GM19397 (cell line): ENCODE results near the gene IPO13.

ENCODE experiments used
- ATAC-seq: cut with Tn5 transposase; IDR thresholded peaks from one replicate; pipeline ENCODE4 v1.9.1; 2021; ENCODE audit warnings: mild to moderate bottlenecking, moderate library complexity; ENCODE audit not compliant: unreplicated experiment

IPO13 gene

DNA sequence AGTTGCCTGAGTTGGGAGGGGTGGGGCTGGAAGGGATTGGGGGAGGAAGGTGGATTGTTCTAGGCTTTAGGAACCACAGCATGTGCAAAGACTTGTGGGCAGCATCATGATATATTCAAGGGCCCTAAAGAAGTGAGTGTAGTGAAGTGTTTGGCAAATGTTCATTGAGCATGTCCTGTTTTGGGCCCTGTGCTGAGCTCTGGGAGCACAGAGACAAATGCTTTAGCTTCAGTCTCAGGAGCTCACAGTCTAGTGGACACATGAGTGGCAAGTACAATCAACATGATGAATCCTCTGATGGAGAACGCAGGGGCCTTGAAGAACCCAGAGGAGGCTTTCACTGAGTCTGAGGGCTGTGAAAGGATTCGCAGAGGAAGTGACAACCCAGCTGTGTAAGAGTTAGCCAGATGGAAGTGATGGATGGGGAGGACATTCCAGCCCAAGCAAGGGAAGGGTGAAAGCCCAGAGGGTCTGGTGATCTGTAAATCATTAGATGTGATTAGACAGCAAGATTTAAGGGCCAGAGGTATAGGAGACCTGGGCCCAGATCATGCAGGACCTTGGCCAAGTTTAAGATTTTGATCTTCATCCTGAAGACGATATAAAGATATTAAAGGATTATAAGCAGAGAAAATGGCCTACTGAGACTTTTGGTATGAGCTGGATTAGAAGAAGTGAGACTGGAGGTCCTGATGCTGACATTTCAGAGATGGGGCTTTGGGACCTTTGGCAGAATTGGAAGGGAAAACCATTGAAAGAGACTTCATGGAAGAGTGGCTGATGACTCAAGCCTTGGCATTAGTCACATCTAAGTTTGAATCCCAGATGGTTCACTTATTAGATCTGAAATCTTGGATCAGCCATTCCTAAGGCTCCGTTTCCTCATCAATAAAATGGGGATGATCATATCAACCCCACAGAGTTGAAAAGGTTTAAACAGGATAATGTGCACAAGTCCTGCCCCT lies 4.6 kb downstream of the IPO13 start:
- ATAC-seq = no peak

DNA sequence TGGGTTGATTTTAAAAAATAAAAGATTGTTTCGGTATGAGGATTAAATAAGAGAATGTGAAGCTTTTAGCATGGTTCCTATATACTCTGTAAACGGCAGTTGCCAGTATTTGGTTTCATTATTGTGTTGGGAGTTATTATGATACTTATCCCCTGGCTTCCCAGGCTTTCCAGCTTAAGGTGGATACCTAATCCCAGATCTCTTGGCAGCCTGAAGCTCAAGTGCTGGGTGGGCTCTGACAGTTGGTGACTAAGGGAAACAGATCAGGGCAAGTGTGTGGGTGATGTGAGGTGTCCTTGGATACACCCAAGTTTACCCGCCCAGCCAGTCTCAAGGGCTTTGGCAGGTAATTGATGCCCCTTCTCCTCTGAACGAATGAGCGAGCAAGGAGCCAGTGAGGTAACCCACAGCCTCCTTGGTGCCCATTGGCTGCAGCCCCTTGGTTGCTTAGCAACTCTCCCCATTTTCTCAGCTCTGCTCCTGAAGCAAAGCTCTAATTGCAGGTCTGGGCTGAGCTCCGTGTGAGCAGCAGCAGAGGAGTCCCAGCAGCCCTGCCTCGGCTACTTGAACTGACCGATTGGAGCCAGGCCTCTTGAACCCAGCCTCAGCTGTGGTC lies 6.1 kb downstream of the IPO13 start:
- no peak for ATAC-seq

DNA sequence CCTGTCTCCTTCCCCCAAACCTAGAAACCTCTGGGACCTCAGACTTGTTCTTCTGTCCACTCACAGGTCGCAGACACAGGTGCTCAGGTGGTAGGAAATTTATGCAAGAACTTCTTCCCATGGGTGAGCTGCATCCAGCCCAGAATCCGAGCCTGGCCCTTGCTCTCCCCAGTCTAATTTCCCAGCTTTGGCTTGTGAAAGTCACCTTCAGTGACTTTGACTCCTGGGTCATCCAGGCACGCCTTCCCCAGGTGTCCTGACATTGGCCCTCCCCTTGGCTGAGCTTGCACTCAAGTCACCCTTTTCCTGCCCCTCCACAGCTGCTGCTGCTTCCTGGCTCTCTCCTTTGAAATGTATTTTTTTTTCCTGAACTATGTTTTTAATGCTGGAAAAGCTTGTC lies 6.6 kb downstream of the IPO13 start:
- ATAC-seq = no peak

DNA sequence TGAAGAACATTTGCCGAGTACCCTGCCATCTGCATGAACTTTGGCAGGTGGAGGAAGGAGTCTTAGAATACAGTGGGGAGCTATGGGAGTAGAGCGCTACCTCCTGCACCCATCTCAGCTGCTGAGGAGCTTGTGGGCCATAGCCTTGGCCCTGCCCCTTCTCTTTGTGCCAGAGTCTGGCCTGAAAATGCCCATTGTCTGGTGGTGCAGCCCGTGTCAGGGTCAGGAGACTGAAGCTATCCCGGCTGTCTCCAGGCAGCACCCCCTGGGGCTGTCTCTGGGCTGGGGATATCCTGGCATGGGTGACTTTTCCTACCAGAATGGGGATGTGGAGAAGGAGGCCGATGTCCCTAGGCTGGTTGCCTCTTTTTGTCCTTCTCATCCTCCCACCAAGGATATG lies 7.3 kb downstream of the IPO13 start:
- ATAC-seq = no peak

DNA sequence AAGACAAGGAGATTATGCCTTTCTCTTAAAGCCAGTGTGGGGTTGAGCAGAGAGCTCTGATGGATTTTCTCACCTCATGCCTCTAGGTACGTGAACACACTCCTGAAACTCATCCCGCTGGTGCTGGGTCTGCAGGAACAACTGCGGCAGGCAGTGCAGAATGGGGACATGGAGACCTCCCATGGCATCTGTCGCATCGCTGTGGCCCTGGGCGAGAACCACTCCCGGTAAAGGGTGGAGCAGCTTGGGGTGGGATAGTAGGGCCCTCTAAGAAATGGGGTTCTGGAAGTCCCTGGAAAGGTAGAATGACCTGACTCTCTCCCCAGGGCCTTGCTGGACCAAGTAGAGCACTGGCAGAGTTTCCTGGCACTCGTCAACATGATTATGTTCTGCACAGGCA lies 9.5 kb downstream of the IPO13 start:
- no peak for ATAC-seq

DNA sequence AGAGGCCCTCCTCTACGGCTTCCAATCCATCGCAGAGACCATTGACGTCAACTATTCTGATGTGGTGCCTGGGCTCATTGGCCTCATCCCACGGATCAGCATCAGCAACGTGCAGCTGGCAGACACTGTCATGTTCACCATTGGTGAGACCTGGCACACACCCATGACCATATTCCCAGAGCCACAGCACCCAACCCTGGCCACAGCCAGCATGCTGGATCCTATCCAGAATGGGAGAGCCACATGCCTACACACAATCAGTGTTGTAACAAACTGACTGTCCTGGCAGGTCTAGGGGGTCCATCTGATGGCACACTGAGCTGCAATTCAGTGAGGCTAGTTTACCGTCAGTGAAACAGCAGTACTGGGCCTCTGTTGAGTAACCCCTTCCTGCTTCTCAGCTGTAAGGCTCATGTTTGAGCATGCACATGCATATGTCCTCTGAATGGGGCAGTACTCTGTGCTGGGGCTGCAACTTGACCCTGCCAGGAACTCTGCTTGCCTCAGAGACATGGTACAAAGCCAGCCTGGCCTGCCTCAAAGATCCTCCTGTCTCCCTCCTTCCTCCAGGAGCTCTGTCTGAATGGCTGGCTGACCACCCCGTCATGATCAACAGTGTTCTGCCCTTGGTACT lies 10.8 kb downstream of the IPO13 start:
- no peak for ATAC-seq

DNA sequence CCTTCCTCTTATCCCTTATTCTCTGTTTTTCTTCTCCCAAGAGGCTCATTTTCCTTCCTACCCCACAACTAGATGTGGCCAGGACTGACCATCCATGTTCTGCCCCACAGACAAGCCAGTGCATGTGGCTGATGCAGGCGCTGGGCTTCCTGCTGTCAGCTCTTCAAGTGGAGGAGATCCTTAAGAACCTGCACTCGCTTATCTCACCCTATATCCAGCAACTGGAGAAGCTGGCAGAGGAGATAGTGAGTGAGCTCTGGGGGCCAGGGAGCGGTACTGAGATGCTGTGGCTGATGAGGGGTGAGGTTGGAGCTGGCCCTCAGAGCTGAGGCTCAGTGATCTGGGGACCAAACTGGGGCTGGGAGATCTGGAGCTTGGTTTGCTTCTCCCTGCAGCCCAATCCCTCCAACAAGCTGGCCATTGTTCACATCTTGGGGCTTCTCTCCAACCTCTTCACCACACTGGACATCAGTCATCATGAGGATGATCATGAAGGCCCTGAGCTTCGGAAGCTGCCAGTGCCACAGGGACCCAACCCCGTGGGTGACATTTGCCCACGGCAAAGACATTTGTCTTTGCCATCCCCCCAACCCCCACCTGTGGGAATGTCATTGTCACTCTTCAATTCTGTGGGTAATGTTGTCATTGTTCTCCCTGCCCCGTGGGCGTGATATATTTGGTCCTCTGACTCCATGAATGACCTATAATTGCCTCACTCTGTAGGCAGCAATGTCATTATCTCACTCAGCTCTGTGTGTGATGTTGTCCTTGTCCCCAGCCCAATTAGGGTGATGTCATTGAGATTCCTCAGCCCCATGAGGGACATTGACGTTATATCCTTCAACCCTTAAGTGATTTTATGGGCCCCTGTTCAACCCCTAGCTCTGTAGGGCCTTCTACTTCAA lies 11.9 kb downstream of the IPO13 start:
- ATAC-seq = no peak

DNA sequence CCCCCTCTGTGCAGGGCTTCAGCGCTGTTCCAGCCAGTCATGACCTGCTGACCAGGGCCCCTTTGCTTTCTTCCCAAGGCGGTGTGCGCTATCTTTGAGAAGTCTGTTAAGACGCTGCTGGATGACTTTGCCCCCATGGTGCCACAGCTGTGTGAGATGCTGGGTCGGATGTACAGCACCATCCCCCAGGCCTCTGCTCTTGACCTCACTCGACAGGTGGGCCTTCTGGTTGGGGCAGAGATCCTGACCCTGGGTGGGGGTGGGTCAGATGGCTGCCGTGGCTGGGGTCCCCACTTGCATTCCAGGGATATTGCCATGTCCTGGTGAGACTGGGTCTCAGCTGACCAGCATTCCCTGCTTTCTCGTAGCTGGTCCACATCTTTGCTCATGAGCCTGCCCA lies 14.0 kb downstream of the IPO13 start:
- ATAC-seq = no peak

DNA sequence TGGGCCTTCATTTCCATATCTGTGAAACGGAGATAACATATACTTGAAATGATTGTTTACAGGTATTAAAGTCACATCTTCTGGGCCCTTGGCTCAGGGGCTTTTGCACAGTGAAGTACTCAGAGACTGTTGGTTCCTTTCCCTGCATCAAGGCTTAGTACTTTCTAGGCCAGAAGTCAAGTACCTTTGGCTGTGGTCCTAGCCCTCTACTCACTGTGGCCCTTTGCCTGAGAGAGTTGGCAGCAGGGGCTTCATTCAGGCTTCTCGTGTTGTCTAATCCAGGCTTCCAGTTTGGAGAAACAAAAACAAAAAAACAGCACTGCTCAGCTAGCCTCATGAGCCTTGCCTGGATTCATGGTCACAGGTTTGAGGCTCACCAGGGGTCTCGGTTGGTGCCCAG lies 14.9 kb downstream of the IPO13 start:
- no peak for ATAC-seq

DNA sequence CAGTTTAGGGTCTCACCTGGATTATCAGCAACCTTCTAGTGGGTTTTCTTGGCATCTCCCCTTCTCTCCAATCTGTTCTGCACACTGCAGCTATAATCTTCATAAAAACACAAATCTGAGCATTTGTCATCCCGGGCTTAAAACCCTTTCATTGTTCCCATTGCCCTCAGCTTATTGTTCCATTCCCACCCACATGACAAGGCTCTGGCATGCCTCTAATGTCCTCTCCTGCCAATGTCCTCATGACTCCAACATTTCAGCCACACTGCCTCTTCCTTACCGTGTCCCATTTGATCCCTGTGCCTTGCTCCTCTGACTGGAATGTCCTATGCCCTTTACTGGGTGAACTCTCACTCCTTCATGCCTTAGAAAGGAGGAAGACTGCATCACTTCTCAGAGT lies 15.6 kb downstream of the IPO13 start:
- no peak for ATAC-seq

DNA sequence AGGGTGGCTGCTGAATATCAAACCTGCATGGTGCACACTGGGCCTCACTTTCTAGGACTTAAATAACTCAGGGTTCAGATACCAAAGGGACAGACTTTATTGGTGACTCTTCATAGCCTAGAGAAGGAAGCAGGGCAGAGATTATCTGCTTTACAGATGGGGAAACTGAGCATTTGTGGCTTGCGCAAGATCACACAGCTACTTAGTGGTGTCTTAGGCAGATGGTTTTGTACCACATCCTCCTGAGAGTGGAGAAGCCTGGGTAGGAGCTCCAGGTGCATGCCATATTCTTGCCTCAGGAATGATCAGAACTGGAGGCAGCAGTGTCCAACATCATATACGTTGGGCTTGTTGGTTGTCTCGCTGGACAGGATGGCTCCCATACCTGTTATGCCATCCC lies 16.3 kb downstream of the IPO13 start:
- ATAC-seq = no peak

DNA sequence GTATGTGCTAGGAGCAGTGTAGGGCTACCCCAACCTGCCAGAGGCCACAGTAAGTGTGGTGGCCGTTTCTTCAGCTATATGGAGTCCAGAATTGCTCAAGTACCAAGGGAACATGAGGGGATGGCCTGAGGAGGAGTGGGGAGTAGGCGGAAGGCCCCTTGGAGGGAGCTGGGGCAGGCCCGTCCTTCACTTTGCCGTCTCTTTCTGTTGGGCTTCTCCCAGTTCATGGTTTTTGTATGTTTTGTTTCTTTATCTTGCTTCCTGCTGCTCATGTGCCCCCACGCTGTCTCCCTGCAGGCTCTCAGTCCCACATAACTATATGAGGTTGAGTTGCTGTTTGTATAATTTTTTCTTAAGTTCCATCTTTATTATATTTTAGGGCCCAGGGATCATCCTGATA lies 17.1 kb downstream of the IPO13 start:
- no peak for ATAC-seq

DNA sequence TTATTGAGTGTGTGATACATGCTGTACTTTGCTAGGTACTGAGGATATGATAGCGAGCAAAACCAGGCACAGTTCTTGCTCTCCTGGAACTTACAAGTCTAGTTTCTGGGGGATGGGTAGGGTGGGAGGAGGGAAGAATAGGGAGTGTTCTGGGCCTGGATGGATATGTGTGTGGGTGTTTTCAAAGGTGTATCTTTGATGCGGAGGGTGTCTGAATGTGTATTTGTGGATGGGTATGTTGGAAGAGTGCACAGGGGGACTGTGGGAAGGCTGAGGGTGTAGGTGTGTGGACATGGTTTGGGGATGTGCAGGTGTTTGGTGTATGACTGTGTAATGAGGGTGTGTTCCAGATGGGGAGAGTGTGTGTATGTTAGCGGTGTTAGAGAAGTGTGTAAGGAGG lies 18.6 kb downstream of the IPO13 start:
- no peak for ATAC-seq

DNA sequence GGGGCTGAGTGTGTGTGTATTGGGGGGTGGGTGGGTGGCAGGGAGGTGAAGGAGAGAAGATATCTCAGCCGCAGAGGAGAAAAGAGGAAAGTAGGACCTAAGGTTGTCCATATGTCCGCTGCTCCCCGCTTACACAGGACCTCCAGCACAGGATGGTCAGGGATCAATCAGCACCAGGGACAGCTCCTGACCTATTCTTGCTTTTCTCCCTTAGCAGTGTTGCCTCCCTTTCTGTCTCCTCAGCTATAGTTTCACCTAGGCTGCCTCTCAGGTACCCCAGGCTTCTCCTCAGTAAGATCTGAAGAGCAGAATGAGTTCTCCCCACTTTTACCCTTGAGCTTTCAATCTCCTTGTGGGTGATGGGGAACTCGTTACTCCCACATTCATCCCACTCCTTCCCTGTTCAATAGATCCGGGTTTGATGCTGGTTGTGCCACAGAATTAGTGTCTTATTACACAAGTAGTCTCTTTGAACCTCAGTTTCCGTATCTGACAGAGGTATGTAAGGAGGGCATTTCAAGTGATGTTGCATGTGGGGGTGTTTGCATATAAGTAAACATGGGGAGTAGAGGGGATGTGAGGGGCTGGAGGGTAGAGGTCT lies 21.7 kb downstream of the IPO13 start:
- no peak for ATAC-seq

DNA sequence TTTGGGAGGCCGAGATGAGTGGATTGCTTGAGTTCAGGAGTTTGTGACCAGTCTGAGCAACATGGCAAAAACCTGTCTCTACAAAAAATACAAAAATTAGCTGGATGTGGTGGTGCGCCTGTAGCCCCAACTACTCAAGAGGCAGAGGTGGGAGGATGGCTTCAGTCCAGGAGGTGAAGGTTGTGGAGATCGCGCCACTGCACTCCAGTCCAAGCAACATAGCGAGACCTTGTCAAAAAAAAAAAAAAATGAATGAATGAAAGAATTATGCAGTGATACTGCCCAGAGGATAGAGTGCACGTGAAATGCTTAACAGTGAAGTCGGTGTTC lies 22.6 kb downstream of the IPO13 start:
- ATAC-seq = peak; percentile 3

DNA sequence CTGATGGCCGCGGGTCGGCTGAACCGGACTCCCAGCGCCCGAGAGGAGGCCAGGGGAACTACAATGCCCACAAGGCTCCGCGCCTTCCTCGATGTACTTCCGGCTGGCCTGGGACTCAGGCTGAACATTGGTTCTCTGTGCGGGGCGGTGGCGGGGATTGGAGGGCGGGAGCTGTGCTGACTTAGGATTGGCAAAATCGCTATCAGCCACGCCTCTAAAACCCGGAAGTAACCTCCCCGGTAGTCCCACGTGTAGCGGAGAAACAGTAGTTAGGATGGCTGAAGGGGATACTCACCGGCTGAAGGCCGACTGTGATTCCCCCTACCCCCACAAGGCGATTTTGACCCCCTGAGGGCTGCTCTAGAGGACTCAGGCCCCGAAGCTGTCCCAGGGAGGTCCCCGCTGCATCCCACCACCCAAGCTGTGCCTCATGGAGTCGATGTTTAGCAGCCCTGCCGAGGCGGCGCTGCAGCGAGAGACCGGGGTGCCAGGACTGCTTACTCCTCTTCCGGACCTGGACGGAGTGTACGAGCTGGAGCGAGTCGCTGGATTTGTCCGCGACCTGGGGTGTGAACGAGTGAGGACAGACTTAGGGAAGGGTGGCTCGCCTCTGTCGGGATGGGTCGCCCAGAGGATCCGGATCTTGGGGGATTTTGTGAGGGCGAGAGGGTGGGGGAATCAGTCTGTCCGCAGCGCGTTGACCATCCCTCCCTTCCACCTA lies 23.2 kb downstream of the IPO13 start, which contains the start of gene DPH2:
Gene DPH2, plus strand, starts transcription at position 265 of the 721 bp plus-strand sequence. Its CDS starts 166 bp downstream, at position 431.
- ATAC-seq = peak; percentile 86

DNA sequence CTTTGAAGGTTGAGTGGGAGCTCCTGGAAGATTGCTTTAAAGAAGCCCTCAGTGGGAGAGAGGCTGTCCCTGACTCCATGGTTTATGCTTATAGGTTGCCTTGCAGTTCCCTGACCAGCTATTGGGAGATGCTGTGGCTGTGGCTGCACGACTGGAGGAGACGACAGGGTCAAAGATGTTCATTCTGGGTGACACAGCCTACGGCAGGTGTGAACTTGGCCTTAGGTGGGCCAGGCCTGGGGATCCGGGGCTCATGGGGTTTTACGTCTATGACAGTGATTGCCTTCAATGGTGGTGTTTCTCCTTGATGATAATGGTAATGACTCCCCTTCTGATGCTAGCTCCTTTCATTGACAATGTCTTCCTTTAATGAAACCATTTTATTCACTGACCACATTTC lies 23.8 kb downstream of the IPO13 start:
- ATAC-seq = no peak

DNA sequence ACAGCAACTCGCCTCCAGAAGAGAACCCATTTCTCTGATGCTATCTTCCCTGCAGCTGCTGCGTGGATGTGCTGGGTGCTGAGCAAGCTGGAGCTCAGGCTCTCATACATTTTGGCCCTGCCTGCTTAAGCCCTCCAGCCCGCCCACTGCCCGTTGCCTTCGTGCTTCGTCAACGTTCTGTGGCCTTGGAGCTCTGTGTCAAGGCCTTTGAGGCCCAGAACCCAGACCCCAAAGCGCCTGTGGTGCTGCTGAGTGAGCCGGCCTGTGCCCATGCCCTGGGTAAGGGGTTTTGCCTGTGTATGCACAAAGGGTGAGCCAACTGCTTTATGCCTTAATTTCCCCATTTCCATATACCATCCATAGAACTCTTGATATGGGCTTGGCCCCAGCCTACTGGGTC lies 24.2 kb downstream of the IPO13 start:
- ATAC-seq = no peak

DNA sequence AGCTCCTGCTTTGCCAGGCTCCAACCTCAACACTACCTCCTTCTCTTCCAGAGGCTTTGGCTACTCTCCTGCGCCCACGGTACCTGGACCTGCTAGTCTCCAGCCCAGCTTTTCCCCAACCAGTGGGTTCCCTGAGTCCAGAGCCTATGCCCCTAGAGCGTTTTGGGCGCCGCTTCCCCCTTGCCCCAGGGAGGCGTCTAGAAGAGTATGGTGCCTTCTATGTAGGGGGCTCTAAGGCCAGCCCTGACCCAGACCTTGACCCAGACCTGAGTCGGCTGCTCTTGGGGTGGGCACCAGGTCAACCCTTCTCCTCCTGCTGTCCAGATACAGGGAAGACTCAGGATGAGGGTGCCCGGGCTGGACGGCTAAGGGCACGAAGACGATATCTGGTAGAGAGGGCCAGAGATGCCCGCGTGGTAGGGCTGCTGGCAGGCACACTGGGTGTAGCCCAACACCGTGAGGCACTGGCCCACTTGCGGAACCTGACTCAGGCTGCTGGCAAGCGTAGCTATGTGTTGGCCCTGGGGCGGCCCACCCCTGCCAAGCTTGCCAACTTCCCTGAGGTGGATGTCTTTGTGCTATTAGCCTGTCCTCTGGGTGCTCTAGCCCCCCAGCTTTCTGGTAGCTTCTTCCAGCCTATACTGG lies 24.7 kb downstream of the IPO13 start:
- no peak for ATAC-seq
